IMR-90 (cell line): ENCODE measurements around the gene ATF6B. TPM values are rescaled to one million over a fixed set of nuclear protein-coding genes. Genes with fewer than 3 reads are reported as not detected.
A peak's percentile ranks its signal among the peaks of the same experiment; 100 is the strongest.

Source experiments
- ATAC-seq: fragments of 200-7000 bp; cut with Tn5 transposase; 2 replicates; pipeline ENCODE4 v1.9.1; 2020; ENCODE audit warnings: low read depth, mild to moderate bottlenecking, moderate library complexity
- BruUV-seq: library from RNA; stranded (reverse); fragments of 400-500 nt; replicated peaks from 2 replicates; lab custom pipeline; 2021; lab: Mats Ljungman, UMichigan
- CTCF ChIA-PET: fragments of 300-600 bp; formaldehyde crosslinking; extraction: SDS; loops from one replicate; lab custom pipeline; 2021; ENCODE audit warnings: antibody characterized with exemption; lab: Yijun Ruan, JAX
- POLR2A ChIA-PET: fragments of 300-600 bp; sonication (Branson Sonifier 250); formaldehyde crosslinking; loops from one replicate; lab custom pipeline; 2022; ENCODE audit warnings: antibody characterized with exemption; ENCODE audit not compliant: unreplicated experiment; lab: Charles Lee
- DNase-seq: peaks from one replicate; pipeline ENCODE4 v3.0.0; 2013
- H2AFZ ChIP-seq: replicated peaks from 2 replicates; pipeline ENCODE3; 2013; ENCODE audit warnings: low read length, mild to moderate bottlenecking; ENCODE audit not compliant: poor library complexity
- H2AK5ac ChIP-seq: 2 replicates; pipeline ENCODE4 v1.6.1; 2013; ENCODE audit warnings: low read depth, low read length, inconsistent platforms
- H2AK9ac ChIP-seq: replicated peaks from 2 replicates; pipeline ENCODE3; 2013; ENCODE audit warnings: mild to moderate bottlenecking, low read depth, low read length, moderate library complexity; ENCODE audit not compliant: poor library complexity
- H2BK120ac ChIP-seq: 2 replicates; pipeline ENCODE4 v1.6.1; 2013; ENCODE audit warnings: low read depth, low read length, inconsistent platforms
- H2BK15ac ChIP-seq: 3 replicates; pipeline ENCODE4 v1.6.1; 2013; ENCODE audit warnings: low read depth, low read length, inconsistent platforms
- H2BK20ac ChIP-seq: 2 replicates; pipeline ENCODE4 v1.6.1; 2013; ENCODE audit warnings: low read depth, mild to moderate bottlenecking, inconsistent platforms, low read length, moderate library complexity
- H2BK5ac ChIP-seq: 2 replicates; pipeline ENCODE4 v1.6.1; 2013; ENCODE audit warnings: mild to moderate bottlenecking, low read depth, low read length, inconsistent platforms; ENCODE audit not compliant: poor library complexity, severe bottlenecking
- H3K14ac ChIP-seq: replicated peaks from 2 replicates; pipeline ENCODE4 v1.6.1; 2013; ENCODE audit warnings: low read depth, low read length, inconsistent platforms
- H3K18ac ChIP-seq: 2 replicates; pipeline ENCODE4 v1.6.1; 2013; ENCODE audit warnings: low read depth, low read length, control low read depth
- H3K23ac ChIP-seq: 2 replicates; pipeline ENCODE4 v1.6.1; 2013; ENCODE audit warnings: low read depth, low read length, inconsistent platforms
- H3K27ac ChIP-seq: 2 replicates; pipeline ENCODE4 v1.5.1; 2013; ENCODE audit warnings: mild to moderate bottlenecking, control low read depth, low read length; ENCODE audit not compliant: insufficient read depth
- H3K27me3 ChIP-seq: 2 replicates; pipeline ENCODE4 v1.6.1; 2013; ENCODE audit warnings: low read length; ENCODE audit not compliant: control insufficient read depth, insufficient read depth
- H3K36me3 ChIP-seq: 2 replicates; pipeline ENCODE4 v1.6.1; 2013; ENCODE audit warnings: low read length, mixed read lengths; ENCODE audit not compliant: control insufficient read depth, insufficient read depth
- H3K4ac ChIP-seq: 2 replicates; pipeline ENCODE4 v1.6.1; 2013; ENCODE audit warnings: low read depth, low read length, inconsistent platforms
- H3K4me1 ChIP-seq: 2 replicates; pipeline ENCODE4 v1.6.1; 2013; ENCODE audit warnings: low read length, mixed read lengths; ENCODE audit not compliant: control insufficient read depth, insufficient read depth
- H3K4me2 ChIP-seq: 2 replicates; pipeline ENCODE4 v1.6.1; 2013; ENCODE audit warnings: low read depth, mild to moderate bottlenecking, control low read depth, low read length, moderate library complexity
- H3K4me3 ChIP-seq: 2 replicates; pipeline ENCODE4 v1.5.1; 2013; ENCODE audit warnings: low read depth, mild to moderate bottlenecking, control low read depth, low read length, moderate library complexity; ENCODE audit not compliant: insufficient read depth
- H3K56ac ChIP-seq: 2 replicates; pipeline ENCODE4 v1.6.1; 2013; ENCODE audit warnings: low read length, inconsistent platforms; ENCODE audit not compliant: insufficient read depth; ENCODE audit errors: extremely low read depth
- H3K79me1 ChIP-seq, 2 experiments: 2 replicates each; pipeline ENCODE4 v1.6.1; 2013; ENCODE audit warnings: low read length in 2 of 2, inconsistent platforms in 1 of 2, low read depth in 1 of 2
- H3K9ac ChIP-seq: 2 replicates; pipeline ENCODE4 v1.6.1; 2013; ENCODE audit warnings: low read depth, low read length, control low read depth
- H3K9me1 ChIP-seq: 2 replicates; pipeline ENCODE4 v1.6.1; 2013; ENCODE audit warnings: low read length, inconsistent platforms; ENCODE audit not compliant: insufficient read depth
- H3K9me3 ChIP-seq: 2 replicates; pipeline ENCODE4 v1.6.1; 2013; ENCODE audit warnings: low read length; ENCODE audit not compliant: control insufficient read depth, insufficient read depth
- H4K20me1 ChIP-seq: 2 replicates; pipeline ENCODE4 v1.6.1; 2013; ENCODE audit warnings: low read length, inconsistent platforms; ENCODE audit not compliant: insufficient read depth
- H4K5ac ChIP-seq: 2 replicates; pipeline ENCODE4 v1.6.1; 2013; ENCODE audit warnings: mild to moderate bottlenecking, low read depth, low read length, control low read depth
- H4K8ac ChIP-seq, 2 experiments: 2 replicates each; pipeline ENCODE4 v1.6.1; 2013; ENCODE audit warnings: low read depth in 2 of 2, low read length in 2 of 2, control low read depth in 1 of 2, inconsistent platforms in 1 of 2
- H4K91ac ChIP-seq: 2 replicates; pipeline ENCODE4 v1.6.1; 2013; ENCODE audit warnings: low read depth, low read length, inconsistent platforms; ENCODE audit not compliant: insufficient read depth
- CEBPB ChIP-seq: IDR thresholded peaks from 2 replicates; pipeline ENCODE4 v1.6.1; 2012; ENCODE audit warnings: low read depth, low read length, improper control_type of control experiment
- CHD1 ChIP-seq: IDR thresholded peaks from 2 replicates; pipeline ENCODE4 v1.6.1; 2012; ENCODE audit warnings: low read depth, low read length, improper control_type of control experiment
- CTCF ChIP-seq: conservative IDR thresholded peaks from 2 replicates; pipeline ENCODE4 v1.5.1; 2012; ENCODE audit warnings: mild to moderate bottlenecking, low read depth, low read length, improper control_type of control experiment
- ELK1 ChIP-seq: fragments of 150-350 bp; IDR thresholded peaks from 2 replicates; pipeline ENCODE4 v1.6.1; 2016; ENCODE audit warnings: low read depth, mild to moderate bottlenecking, low read length, moderate library complexity, borderline replicate concordance
- FOS ChIP-seq: fragments of 150-350 bp; IDR thresholded peaks from 2 replicates; pipeline ENCODE4 v1.6.1; 2016; ENCODE audit warnings: low read depth, low read length
- MAFK ChIP-seq: IDR thresholded peaks from 2 replicates; pipeline ENCODE4 v1.6.1; 2012; ENCODE audit warnings: low read depth, low read length, improper control_type of control experiment
- MAZ ChIP-seq: IDR thresholded peaks from 2 replicates; pipeline ENCODE4 v1.6.1; 2012; ENCODE audit warnings: low read depth, mild to moderate bottlenecking, low read length, improper control_type of control experiment, moderate library complexity, borderline replicate concordance
- MXI1 ChIP-seq: IDR thresholded peaks from 2 replicates; pipeline ENCODE4 v1.6.1; 2012; ENCODE audit warnings: low read depth, mild to moderate bottlenecking, low read length, moderate library complexity, borderline replicate concordance
- NFE2L2 ChIP-seq: fragments of 150-350 bp; IDR thresholded peaks from 2 replicates; pipeline ENCODE4 v1.6.1; 2016; ENCODE audit warnings: low read depth, mild to moderate bottlenecking, low read length
- POLR2A ChIP-seq: IDR thresholded peaks from 2 replicates; pipeline ENCODE4 v1.6.1; 2012; ENCODE audit warnings: mild to moderate bottlenecking, low read depth, low read length
- RAD21 ChIP-seq: IDR thresholded peaks from 2 replicates; pipeline ENCODE4 v1.6.1; 2012; ENCODE audit warnings: low read length, improper control_type of control experiment
- RCOR1 ChIP-seq: IDR thresholded peaks from 2 replicates; pipeline ENCODE4 v1.6.1; 2012; ENCODE audit warnings: mild to moderate bottlenecking, low read length, improper control_type of control experiment; ENCODE audit not compliant: insufficient replicate concordance
- RFX5 ChIP-seq: IDR thresholded peaks from 2 replicates; pipeline ENCODE4 v1.8.0; 2012; ENCODE audit warnings: low read depth, mild to moderate bottlenecking, low read length, moderate library complexity
- SMC3 ChIP-seq: fragments of 150-350 bp; IDR thresholded peaks from 2 replicates; pipeline ENCODE4 v1.6.1; 2016; ENCODE audit warnings: low read depth, mild to moderate bottlenecking, antibody characterized with exemption, low read length, moderate library complexity
- USF2 ChIP-seq: fragments of 150-350 bp; IDR thresholded peaks from 2 replicates; pipeline ENCODE4 v1.6.1; 2017; ENCODE audit warnings: mild to moderate bottlenecking, antibody characterized with exemption, low read length, low read depth
- WGBS, 2 experiments: methylation state at CpG; one replicate each; pipeline versions ENCODE4 v1.1.5 to v1.1.7; 2013; ENCODE audit warnings: missing lambda C conversion rate in 2 of 2; ENCODE audit not compliant: insufficient read length in 1 of 2; ENCODE audit errors: extremely low coverage in 2 of 2; 5-methylcytosine and 5-hydroxymethylcytosine counted together
- dilution Hi-C: fragments of 300-500 bp; cut with HindIII; formaldehyde crosslinking; loops from one replicate; pipeline ENCODE4 v1.14.3; 2018; ENCODE audit warnings: low sequenced_read_pairs; ENCODE audit not compliant: unreplicated experiment
- in situ Hi-C: fragments of 300-500 bp; cut with MboI; formaldehyde crosslinking; loops from 3 replicates; pipeline ENCODE4 v1.14.3; 2019; ENCODE audit warnings: low sequenced_read_pairs, inconsistent platforms, mixed read lengths
- intact Hi-C: fragments of 100-400 bp; cut with micrococcal nuclease; formaldehyde crosslinking; loops from 2 replicates; pipeline ENCODE4 v1.10.0; 2022
- polyA plus RNA-seq, 3 experiments: library from polyadenylated mRNA; depleted of rRNA; stranded (reverse); fragments of >200 nt; gene quantifications; 2 replicates each; pipeline ENCODE4 v1.2.3, GENCODE V29; 2012; ENCODE audit warnings: low replicate concordance in 1 of 3
- total RNA-seq: library from RNA; depleted of rRNA; stranded (reverse); fragments of >200 nt; gene quantifications from 2 replicates; pipeline ENCODE4 v1.2.3, GENCODE V29; 2012

Gene ATF6B
- total and polyA plus RNA-seq, 2 of the 4 experiments (the other 2 are of a cell fraction) = 7.9 to 69.6 TPM

- Histone ChIP-seq H2AFZ (no peak overlapping the region), H3K4me2 (no peak overlapping the region), H3K4me1 (peaks cover 41% of the 10 kb centered on the region), H4K8ac (no peak overlapping the region), H3K9me3 (no peaks in the 10 kb centered on the region), H2BK120ac (no peak overlapping the region), H3K9me1 (peaks cover 9% of the 10 kb centered on the region), H3K36me3 (peaks cover 10% of the 10 kb centered on the region; the same call in 1 of the 2 replicates), H3K18ac (no peak overlapping the region; the same call in 1 of the 2 replicates), H4K20me1 (peaks cover 4% of the 10 kb centered on the region; the same call in 1 of the 2 replicates), H4K5ac (no peak overlapping the region; the same call in 1 of the 2 replicates), H2AK5ac (peak overlapping the region; percentile 39; the same call in 1 of the 2 replicates), H3K9ac (no peak overlapping the region), H3K4ac (no peak overlapping the region), H2BK15ac (no peak overlapping the region), H3K4me3 (no peak overlapping the region), H2BK5ac (no peak overlapping the region), H3K79me1 (peaks cover 0 to 9% of the 10 kb centered on the region in 2 experiments; a peak in 1 of 4 replicates), H3K14ac (0 out of 2 replicates have a peak overlapping the region, but pooled peaks have one; percentile 11), H2AK9ac (no peak overlapping the region), H4K91ac (no peak overlapping the region), H3K27ac (no peak overlapping the region), H3K56ac (no peak overlapping the region), H3K23ac (no peak overlapping the region), H2BK20ac (no peak overlapping the region; the same call in 1 of the 2 replicates), H3K27me3 (peaks cover 25% of the 10 kb centered on the region)
- no peak for ATAC-seq
- POLR2A ChIA-PET = no interaction called here
- in situ Hi-C loops = loop anchor here (10.0 kb wide), 1 partner anchor 137 kb away; the partner anchor contains the start of gene DXO
- CTCF ChIA-PET = no interaction called here
- WGBS, 2 experiments = 53% methylated on average over 2 of the region's 7 CpGs; no CpG with 5 or more reads in 1 of the 2 experiments
- dilution Hi-C loops = no loop called here
- no TSS peak for BruUV-seq
- no peak for DNase-seq
- intact Hi-C loops = loop anchor here (5.0 kb wide), 1 partner anchor 154 kb away; the partner anchor contains the start of genes NELFE and SKIC2
- TF ChIP-seq MAFK = no peak
- no peak for TF ChIP-seq CEBPB
- no peak for TF ChIP-seq POLR2A
- no peak for TF ChIP-seq FOS
- no peak for TF ChIP-seq NFE2L2
- TF ChIP-seq MXI1 = no peak
- no peak for TF ChIP-seq SMC3
- TF ChIP-seq ELK1 = no peak
- TF ChIP-seq RCOR1 = no peak
- TF ChIP-seq USF2 = no peak
- no peak for TF ChIP-seq CHD1
- no peak for TF ChIP-seq RFX5
- TF ChIP-seq CTCF = no peak
- no peak for TF ChIP-seq MAZ
- TF ChIP-seq RAD21 = no peak
Measured at GRCh38 chr6:32111424-32112066, 16.5 kb downstream of the ATF6B start.
